H9 (cell line): ENCODE results near the gene MIGA2. TPM values are rescaled to one million over a fixed set of nuclear protein-coding genes. Genes with fewer than 3 reads are reported as not detected.

Experiments used
- DNase-seq: peaks from one replicate; pipeline ENCODE4 v3.0.0-alpha.2; 2017
- H2AFZ ChIP-seq: one replicate; pipeline ENCODE4 v1.6.1; 2013; ENCODE audit warnings: mild to moderate bottlenecking, low read length, control low read depth, moderate library complexity
- H2AK5ac ChIP-seq: 2 replicates; pipeline ENCODE4 v1.6.1; 2013; ENCODE audit warnings: low read length, control low read depth, mixed read lengths; ENCODE audit not compliant: insufficient read length
- H2BK120ac ChIP-seq: one replicate; pipeline ENCODE4 v1.6.1; 2013; ENCODE audit warnings: low read depth, mild to moderate bottlenecking, low read length, control low read depth, inconsistent platforms; ENCODE audit not compliant: poor library complexity, severe bottlenecking
- H2BK12ac ChIP-seq: 2 replicates; pipeline ENCODE4 v1.6.1; 2013; ENCODE audit warnings: low read length, control low read depth, mixed read lengths, low read depth; ENCODE audit not compliant: insufficient read length
- H2BK15ac ChIP-seq: 2 replicates; pipeline ENCODE4 v1.6.1; 2013; ENCODE audit warnings: low read depth, low read length, control low read depth
- H2BK20ac ChIP-seq: one replicate; pipeline ENCODE4 v1.6.1; 2013; ENCODE audit warnings: low read depth, mild to moderate bottlenecking, low read length, control low read depth, inconsistent platforms; ENCODE audit not compliant: poor library complexity, severe bottlenecking
- H2BK5ac ChIP-seq: 2 replicates; pipeline ENCODE4 v1.6.1; 2013; ENCODE audit warnings: low read length, control low read depth, mixed read lengths; ENCODE audit not compliant: insufficient read length
- H3K14ac ChIP-seq: 2 replicates; pipeline ENCODE4 v1.6.1; 2013; ENCODE audit warnings: low read length, control low read depth; ENCODE audit not compliant: insufficient read depth
- H3K18ac ChIP-seq: 2 replicates; pipeline ENCODE4 v1.6.1; 2013; ENCODE audit warnings: low read depth, mild to moderate bottlenecking, mixed read lengths, low read length, control low read depth; ENCODE audit not compliant: insufficient read length
- H3K23ac ChIP-seq: 2 replicates; pipeline ENCODE4 v1.6.1; 2013; ENCODE audit warnings: low read length, control low read depth, mixed read lengths, low read depth; ENCODE audit not compliant: insufficient read length
- H3K23me2 ChIP-seq: 2 replicates; pipeline ENCODE4 v1.6.1; 2013; ENCODE audit warnings: low read depth, mild to moderate bottlenecking, mixed read lengths, low read length, control low read depth; ENCODE audit not compliant: insufficient read length, poor library complexity, severe bottlenecking
- H3K27ac ChIP-seq: 2 replicates; pipeline ENCODE4 v1.5.1; 2013; ENCODE audit warnings: low read length, control low read depth, mixed read lengths, low read depth; ENCODE audit not compliant: insufficient read length
- H3K27me3 ChIP-seq: 2 replicates; pipeline ENCODE4 v1.6.1; 2013; ENCODE audit warnings: low read length, control low read depth, inconsistent platforms; ENCODE audit not compliant: insufficient read depth
- H3K4ac ChIP-seq: 2 replicates; pipeline ENCODE4 v1.6.1; 2013; ENCODE audit warnings: low read depth, mild to moderate bottlenecking, control low read depth, inconsistent platforms, low read length, moderate library complexity
- H3K4me1 ChIP-seq: 2 replicates; pipeline ENCODE4 v1.6.1; 2013; ENCODE audit warnings: low read length, control low read depth, inconsistent platforms; ENCODE audit not compliant: insufficient read depth
- H3K4me2 ChIP-seq: 2 replicates; pipeline ENCODE4 v1.6.1; 2013; ENCODE audit warnings: low read length, control low read depth, mixed read lengths; ENCODE audit not compliant: insufficient read length, insufficient read depth
- H3K56ac ChIP-seq: 2 replicates; pipeline ENCODE4 v1.6.1; 2013; ENCODE audit warnings: low read depth, mild to moderate bottlenecking, mixed read lengths, low read length, control low read depth; ENCODE audit not compliant: insufficient read length
- H3K79me1 ChIP-seq: 2 replicates; pipeline ENCODE4 v1.6.1; 2013; ENCODE audit warnings: low read depth, mild to moderate bottlenecking, moderate library complexity, low read length, control low read depth, inconsistent platforms; ENCODE audit not compliant: insufficient read depth, poor library complexity, severe bottlenecking
- H3K79me2 ChIP-seq: 2 replicates; pipeline ENCODE4 v1.6.1; 2013; ENCODE audit warnings: low read length, control low read depth, inconsistent platforms; ENCODE audit not compliant: insufficient read depth
- H3K9ac ChIP-seq: 2 replicates; pipeline ENCODE4 v1.6.1; 2013; ENCODE audit warnings: low read length, control low read depth, mixed read lengths; ENCODE audit not compliant: insufficient read length; ENCODE audit errors: extremely low read depth
- H3K9me3 ChIP-seq: one replicate; pipeline ENCODE4 v1.6.1; 2013; ENCODE audit warnings: low read depth, low read length, inconsistent platforms; ENCODE audit not compliant: control insufficient read depth
- H3T11ph ChIP-seq: one replicate; pipeline ENCODE4 v1.6.1; 2013; ENCODE audit warnings: mild to moderate bottlenecking, low read length, control low read depth, inconsistent platforms
- H4K20me1 ChIP-seq: one replicate; pipeline ENCODE4 v1.6.1; 2013; ENCODE audit not compliant: control insufficient read depth, insufficient read length, insufficient read depth
- H4K5ac ChIP-seq: 2 replicates; pipeline ENCODE4 v1.6.1; 2013; ENCODE audit warnings: low read depth, mild to moderate bottlenecking, mixed read lengths, low read length, control low read depth; ENCODE audit not compliant: insufficient read length
- H4K8ac ChIP-seq: replicated peaks from 2 replicates; pipeline ENCODE4 v1.6.1; 2013; ENCODE audit warnings: low read length, control low read depth, mixed read lengths, low read depth; ENCODE audit not compliant: insufficient read length
- H4K91ac ChIP-seq: 2 replicates; pipeline ENCODE4 v1.6.1; 2013; ENCODE audit warnings: low read depth, mild to moderate bottlenecking, moderate library complexity, mixed read lengths, low read length, control low read depth; ENCODE audit not compliant: insufficient read length
- H3K27ac Mint-ChIP-seq, 3 experiments: 2 replicates in 2 of 3; 3 replicates in 1 of 3; pipeline ENCODE4 v1.8.0; 2020 to 2021; ENCODE audit warnings: mixed read lengths in 3 of 3, mild to moderate bottlenecking in 1 of 3, moderate library complexity in 1 of 3
- H3K27me3 Mint-ChIP-seq: 2 replicates; pipeline ENCODE4 v1.8.0; 2021; ENCODE audit warnings: low read depth, mild to moderate bottlenecking, moderate library complexity, mixed read lengths
- H3K36me3 Mint-ChIP-seq, 3 experiments: 2 replicates in 2 of 3; 3 replicates in 1 of 3; pipeline ENCODE4 v1.8.0; 2020 to 2021; ENCODE audit warnings: low read depth in 3 of 3, mixed read lengths in 3 of 3; ENCODE audit not compliant: insufficient read depth in 1 of 3
- H3K4me1 Mint-ChIP-seq, 2 experiments: 2 replicates each; pipeline ENCODE4 v1.8.0; 2020; ENCODE audit warnings: mixed read lengths in 2 of 2
- H3K4me3 Mint-ChIP-seq, 2 experiments: 2 replicates in 1 of 2; 3 replicates in 1 of 2; pipeline ENCODE4 v1.8.0; 2020 to 2021; ENCODE audit warnings: mild to moderate bottlenecking in 2 of 2, mixed read lengths in 2 of 2, moderate library complexity in 1 of 2
- H3K9me3 Mint-ChIP-seq, 2 experiments: 2 replicates in 1 of 2; 3 replicates in 1 of 2; pipeline ENCODE4 v1.8.0; 2020; ENCODE audit warnings: mild to moderate bottlenecking in 2 of 2, mixed read lengths in 2 of 2, moderate library complexity in 1 of 2
- CTCF ChIP-seq: fragments of 200-600 bp; sonication (generic); conservative IDR thresholded peaks from 3 replicates; pipeline ENCODE4 v1.8.0; 2021; ENCODE audit warnings: antibody characterized with exemption, mild to moderate bottlenecking
- WGBS: extraction: QIAGEN DNeasy Blood & Tissue Kit; methylation state at CpG from one replicate; pipeline ENCODE4 v1.1.7; 2013; ENCODE audit warnings: missing lambda C conversion rate, low lambda C conversion rate, mixed read lengths; ENCODE audit not compliant: insufficient read length; ENCODE audit errors: extremely low coverage; 5-methylcytosine and 5-hydroxymethylcytosine counted together
- total RNA-seq: library from RNA; stranded (reverse); gene quantifications from 2 replicates; pipeline ENCODE4 v1.2.1, GENCODE V29; 2021

The MIGA2 gene
- total RNA-seq, 1 experiment from 2014 or later, result 37.8 TPM

GRCh38 chr9:129094387-129095169, 58.2 kb downstream of the MIGA2 start:
- Histone ChIP-seq H3K18ac (no peak overlapping the region), H2BK120ac (no peak overlapping the region), H4K5ac (no peak overlapping the region), H3K4me2 (no peak overlapping the region), H3K4ac (no peak overlapping the region), H4K20me1 (no peaks in the 10 kb centered on the region), H4K8ac (no peak overlapping the region), H3K27ac (no peak overlapping the region), H3K23me2 (no peaks in the 10 kb centered on the region), H3K9ac (no peak overlapping the region), H3K79me1 (no peaks in the 10 kb centered on the region), H2BK12ac (no peak overlapping the region), H2AK5ac (no peak overlapping the region), H3K27me3 (no peaks in the 10 kb centered on the region), H2AFZ (no peak overlapping the region), H3T11ph (no peak overlapping the region), H2BK15ac (no peak overlapping the region), H3K79me2 (no peaks in the 10 kb centered on the region), H3K23ac (no peak overlapping the region), H2BK20ac (no peak overlapping the region), H3K9me3 (no peaks in the 10 kb centered on the region), H2BK5ac (no peak overlapping the region), H4K91ac (no peak overlapping the region), H3K4me1 (no peaks in the 10 kb centered on the region), H3K14ac (no peak overlapping the region), H3K56ac (no peak overlapping the region)
- Mint-ChIP-seq H3K27ac (peak overlapping the region in 2 of 3 experiments; percentile 44; a peak in 1 of 7 replicates), H3K36me3 (peaks cover 9 to 19% (median 9%) of the 10 kb centered on the region in 3 experiments; a peak in 5 of 7 replicates), H3K9me3 (no peaks in the 10 kb centered on the region), H3K4me3 (no peak overlapping the region; a peak in 1 of 5 replicates), H3K4me1 (no peaks in the 10 kb centered on the region), H3K27me3 (no peaks in the 10 kb centered on the region)
- WGBS, result no CpG with 5 or more reads among the region's 13 CpGs
- TF ChIP-seq CTCF, result no peak
- DNase-seq, result no peak
